NCI-H748 treated with DMSO at 0.1 percent for 48 hours (cell line): ENCODE results near the gene TMTC1.

Experiments
- DNase-seq: peaks from one replicate; lab custom pipeline; 2025; lab: John Stamatoyannopoulos, UW

TMTC1 gene

GRCh38 chr12:29531471-29531870, 252.3 kb downstream of the TMTC1 start:
- DNase-seq, result no peak

- no peak for DNase-seq
These were observed 253.3 kb downstream of the TMTC1 start for GRCh38 chr12:29530436-29530835.

- DNase-seq, result no peak
These were observed 255.6 kb downstream of the TMTC1 start for GRCh38 chr12:29528161-29528560.

- DNase-seq, result no peak
These were observed 261.8 kb downstream of the TMTC1 start for GRCh38 chr12:29521951-29522350.

GRCh38 chr12:29519585-29520182, 264.1 kb downstream of the TMTC1 start:
- no peak for DNase-seq

GRCh38 chr12:29518407-29518806, 265.3 kb downstream of the TMTC1 start:
- no peak for DNase-seq

- DNase-seq, result no peak
These were observed 266.5 kb downstream of the TMTC1 start for GRCh38 chr12:29517264-29517663.

- DNase-seq, result no peak
These were observed 267.3 kb downstream of the TMTC1 start for GRCh38 chr12:29516431-29516875.

- no peak for DNase-seq
These were observed 273.1 kb downstream of the TMTC1 start for GRCh38 chr12:29510591-29511185.

- DNase-seq, result no peak
These were observed 274.2 kb downstream of the TMTC1 start for GRCh38 chr12:29509503-29509902.

GRCh38 chr12:29508949-29509348, 274.8 kb downstream of the TMTC1 start:
- DNase-seq, result no peak

- DNase-seq, result no peak
These were observed 278.6 kb downstream of the TMTC1 start for GRCh38 chr12:29505122-29505521.

- DNase-seq, result no peak
These were observed 280.5 kb downstream of the TMTC1 start for GRCh38 chr12:29503283-29503682.

GRCh38 chr12:29499235-29499634, 284.5 kb downstream of the TMTC1 start:
- DNase-seq, result no peak

- no peak for DNase-seq
These were observed 286.2 kb downstream of the TMTC1 start, which contains the start of gene OVCH1 for GRCh38 chr12:29497588-29497987. Gene OVCH1 (minus strand): TSS chr12:29497686. CDS start chr12:29497686, 0 bp downstream.

- no peak for DNase-seq
These were observed 290.9 kb downstream of the TMTC1 start for GRCh38 chr12:29492891-29493290.

- no peak for DNase-seq
These were observed 296.8 kb downstream of the TMTC1 start for GRCh38 chr12:29486972-29487371.

- no peak for DNase-seq
These were observed 320.5 kb downstream of the TMTC1 start for GRCh38 chr12:29463198-29463597.

GRCh38 chr12:29460082-29460481, 323.7 kb downstream of the TMTC1 start:
- no peak for DNase-seq

- DNase-seq, result no peak
These were observed 328.7 kb downstream of the TMTC1 start for GRCh38 chr12:29455087-29455486.

GRCh38 chr12:29451888-29452287, 331.9 kb downstream of the TMTC1 start:
- DNase-seq, result no peak
